ENCODE measurements around the gene JMY.
"Not testable (repeated sequence)": the region's sequence is repeated elsewhere in the genome, so short reads cannot be mapped to it uniquely, and the experiment has no call there.

Gene JMY

GRCh38 chr5:79237740-79238560 is 2.0 kb downstream of the JMY start:
- no peak for DNase-seq

GRCh38 chr5:79240561-79240960 is 4.6 kb downstream of the JMY start:
- no peak for DNase-seq

- no peak for DNase-seq
Measured at GRCh38 chr5:79241535-79241979, 5.6 kb downstream of the JMY start.

- DNase-seq, result no peak
Measured at GRCh38 chr5:79242242-79243039, 6.5 kb downstream of the JMY start.

- no peak for DNase-seq
Measured at GRCh38 chr5:79243224-79243623, 7.3 kb downstream of the JMY start.

GRCh38 chr5:79254067-79254466 is 18.1 kb downstream of the JMY start:
- not testable (repeated sequence) for DNase-seq

GRCh38 chr5:79255786-79256557 is 20.0 kb downstream of the JMY start:
- DNase-seq, result no peak

GRCh38 chr5:79256563-79256962 is 20.6 kb downstream of the JMY start:
- DNase-seq, result no peak

GRCh38 chr5:79257314-79257713 is 21.4 kb downstream of the JMY start:
- DNase-seq, result no peak

GRCh38 chr5:79258801-79259200 is 22.9 kb downstream of the JMY start:
- DNase-seq, result no peak

GRCh38 chr5:79259383-79259782 is 23.5 kb downstream of the JMY start:
- no peak for DNase-seq

- no peak for DNase-seq
Measured at GRCh38 chr5:79259810-79260209, 23.9 kb downstream of the JMY start.

GRCh38 chr5:79261897-79262296 is 26.0 kb downstream of the JMY start:
- DNase-seq, result no peak

- DNase-seq, result no peak
Measured at GRCh38 chr5:79263290-79263689, 27.4 kb downstream of the JMY start.

GRCh38 chr5:79267180-79267579 is 31.2 kb downstream of the JMY start:
- no peak for DNase-seq

GRCh38 chr5:79269733-79270166 is 33.8 kb downstream of the JMY start:
- DNase-seq, result no peak

- DNase-seq, result no peak
Measured at GRCh38 chr5:79273341-79273740, 37.4 kb downstream of the JMY start.

- no peak for DNase-seq
Measured at GRCh38 chr5:79284846-79285245, 48.9 kb downstream of the JMY start.

GRCh38 chr5:79285285-79285684 is 49.4 kb downstream of the JMY start:
- DNase-seq, result no peak

- DNase-seq, result no peak
Measured at GRCh38 chr5:79285833-79286232, 49.9 kb downstream of the JMY start.

- DNase-seq, result no peak
Measured at GRCh38 chr5:79287380-79287779, 51.4 kb downstream of the JMY start.

- no peak for DNase-seq
Measured at GRCh38 chr5:79287907-79288306, 52.0 kb downstream of the JMY start.

- DNase-seq, result no peak
Measured at GRCh38 chr5:79295029-79295428, 59.1 kb downstream of the JMY start.
